GM18520 (cell line): ENCODE results near the gene PCDHB1.
"Not testable (repeated sequence)": the region's sequence is repeated elsewhere in the genome, so short reads cannot be mapped to it uniquely, and the experiment has no call there.

Experiments
- ATAC-seq: cut with Tn5 transposase; IDR thresholded peaks from one replicate; pipeline ENCODE4 v1.9.1; 2021; ENCODE audit not compliant: unreplicated experiment

PCDHB1 gene

DNA sequence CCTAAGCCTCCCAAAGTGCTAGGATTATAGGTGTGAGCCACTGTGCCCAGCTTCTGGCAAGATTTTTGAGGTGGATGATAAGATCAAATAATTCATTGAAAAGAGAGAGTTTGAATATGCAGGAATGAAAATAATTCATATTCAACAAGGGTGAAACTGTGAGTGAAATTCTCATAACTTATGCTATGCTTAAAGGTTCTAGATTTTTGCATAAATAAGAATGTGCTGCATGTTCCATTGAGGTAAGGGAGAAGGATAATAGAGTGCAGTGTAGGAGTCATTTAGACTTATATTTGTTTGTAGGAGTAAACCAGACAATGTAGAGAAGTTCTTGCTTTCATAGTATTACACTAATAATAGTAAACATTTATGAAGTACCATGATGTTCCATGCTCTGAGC lies 31.1 kb downstream of the PCDHB1 start:
- no peak for ATAC-seq

GRCh38 chr5:141084487-141084989 lies 33.4 kb downstream of the PCDHB1 start:
- ATAC-seq: no peak

DNA sequence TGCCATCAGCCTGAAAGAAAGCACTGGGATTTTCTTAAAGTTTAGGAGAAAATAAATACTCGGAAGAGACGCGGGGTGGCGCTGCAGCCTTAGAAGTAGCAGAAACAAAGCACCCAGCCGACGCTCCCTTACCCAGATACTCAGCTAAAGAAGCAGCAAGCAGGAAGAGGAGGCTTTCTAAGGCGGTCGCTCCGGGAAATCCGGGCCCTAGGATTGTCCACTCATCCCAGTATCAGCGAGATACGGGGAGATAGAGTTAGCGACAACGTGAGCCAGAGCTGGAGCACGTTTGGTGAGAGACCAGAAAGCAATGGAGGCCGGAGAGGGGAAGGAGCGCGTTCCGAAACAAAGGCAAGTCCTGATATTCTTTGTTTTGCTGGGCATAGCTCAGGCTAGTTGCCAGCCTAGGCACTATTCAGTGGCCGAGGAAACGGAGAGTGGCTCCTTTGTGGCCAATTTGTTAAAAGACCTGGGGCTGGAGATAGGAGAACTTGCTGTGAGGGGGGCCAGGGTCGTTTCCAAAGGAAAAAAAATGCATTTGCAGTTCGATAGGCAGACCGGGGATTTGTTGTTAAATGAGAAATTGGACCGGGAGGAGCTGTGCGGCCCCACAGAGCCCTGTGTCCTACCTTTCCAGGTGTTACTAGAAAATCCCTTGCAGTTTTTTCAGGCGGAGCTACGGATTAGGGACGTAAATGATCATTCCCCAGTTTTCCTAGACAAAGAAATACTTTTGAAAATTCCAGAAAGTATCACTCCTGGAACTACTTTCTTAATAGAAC lies 43.5 kb downstream of the PCDHB1 start, which contains the start of gene PCDHB2:
Gene PCDHB2, plus strand, starts transcription at position 135 of the 782 bp plus-strand sequence. Its CDS starts 176 bp downstream, at position 311.
- no peak for ATAC-seq

GRCh38 chr5:141095263-141095641 lies 44.1 kb downstream of the PCDHB1 start:
- ATAC-seq: no peak

- ATAC-seq: not testable (repeated sequence)
Observed at GRCh38 chr5:141096181-141096580, 45.0 kb downstream of the PCDHB1 start.

DNA sequence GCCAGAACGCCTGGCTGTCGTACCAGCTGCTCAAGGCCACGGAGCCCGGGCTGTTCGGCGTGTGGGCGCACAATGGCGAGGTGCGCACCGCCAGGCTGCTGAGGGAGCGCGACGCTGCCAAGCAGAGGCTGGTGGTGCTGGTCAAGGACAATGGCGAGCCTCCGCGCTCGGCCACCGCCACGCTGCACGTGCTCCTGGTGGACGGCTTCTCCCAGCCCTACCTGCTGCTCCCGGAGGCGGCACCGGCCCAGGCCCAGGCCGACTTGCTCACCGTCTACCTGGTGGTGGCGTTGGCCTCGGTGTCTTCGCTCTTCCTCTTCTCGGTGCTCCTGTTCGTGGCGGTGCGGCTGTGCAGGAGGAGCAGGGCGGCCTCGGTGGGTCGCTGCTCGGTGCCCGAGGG lies 45.4 kb downstream of the PCDHB1 start:
- not testable (repeated sequence) for ATAC-seq

DNA sequence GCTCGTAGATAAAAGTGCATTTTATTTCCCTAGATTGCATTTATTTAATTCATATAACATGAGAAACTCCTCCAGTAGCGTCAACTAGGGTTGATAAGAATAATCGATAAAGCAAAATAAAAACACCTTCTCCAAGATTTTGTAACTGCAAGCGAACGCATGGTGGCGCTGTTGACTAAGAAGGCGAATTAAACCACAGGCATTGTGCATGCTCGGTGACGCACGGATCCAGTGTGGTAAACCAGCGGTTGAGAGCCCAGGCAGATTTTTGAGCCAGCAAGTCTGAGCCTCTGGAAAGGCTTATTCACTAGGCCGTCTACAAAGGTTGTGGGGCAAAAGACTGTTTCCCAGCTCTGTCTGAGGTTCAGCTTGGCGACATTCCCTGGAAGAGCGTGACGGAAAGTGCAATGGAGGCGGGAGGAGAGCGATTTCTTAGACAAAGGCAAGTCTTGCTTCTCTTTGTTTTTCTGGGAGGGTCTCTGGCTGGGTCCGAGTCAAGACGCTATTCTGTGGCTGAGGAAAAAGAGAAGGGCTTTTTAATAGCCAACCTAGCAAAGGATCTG lies 49.1 kb downstream of the PCDHB1 start, which contains the start of gene PCDHB3:
Gene PCDHB3, plus strand, starts transcription at position 231 of the 563 bp plus-strand sequence. Its CDS starts 177 bp downstream, at position 408.
- ATAC-seq: no peak

- no peak for ATAC-seq
Observed at GRCh38 chr5:141101059-141101458, 49.9 kb downstream of the PCDHB1 start.

GRCh38 chr5:141102070-141102469 lies 50.9 kb downstream of the PCDHB1 start:
- ATAC-seq: not testable (repeated sequence)

GRCh38 chr5:141102471-141102870 lies 51.3 kb downstream of the PCDHB1 start:
- ATAC-seq: not testable (repeated sequence)

DNA sequence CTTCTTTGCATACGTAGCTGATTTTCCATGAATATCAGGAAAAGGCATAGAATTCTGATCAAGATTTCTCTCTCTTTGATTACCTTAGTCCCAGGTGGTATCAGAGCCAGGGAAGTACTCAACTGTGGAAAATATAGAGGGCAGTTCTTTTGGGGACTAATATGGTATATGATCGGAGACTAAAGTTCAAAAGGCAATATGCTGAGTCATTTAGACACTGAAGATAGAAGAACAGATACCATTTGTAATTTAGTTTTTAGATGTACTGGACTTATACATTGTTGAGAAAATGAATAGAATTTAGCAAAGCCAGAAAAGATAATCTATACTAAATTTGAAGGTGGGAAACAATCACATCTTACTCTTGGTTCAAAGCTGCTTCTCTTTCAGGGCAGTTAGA lies 54.2 kb downstream of the PCDHB1 start:
- ATAC-seq: no peak
